Prostate gland (tissue), 2 donors: ENCODE measurements around the gene ATXN7L2.

ENCODE experiments used
- CTCF ChIP-seq, 4 experiments: fragments of 200-600 bp in 2 of 4; fragments of 450-650 bp in 2 of 4; sonication (generic) in 2 of 4; IDR thresholded peaks; 1 replicate in 3 of 4; 2 replicates in 1 of 4; pipeline ENCODE4 v1.5.1; 2016 to 2019; ENCODE audit warnings: antibody characterized with exemption in 4 of 4, mild to moderate bottlenecking in 2 of 4, moderate library complexity in 2 of 4
- POLR2A ChIP-seq: fragments of 450-650 bp; IDR thresholded peaks from one replicate; pipeline ENCODE4 v1.6.1; 2016; ENCODE audit warnings: antibody characterized with exemption, mild to moderate bottlenecking
- POLR2AphosphoS5 ChIP-seq: sonication (generic); formaldehyde crosslinking; IDR thresholded peaks from one replicate; pipeline ENCODE4 v1.6.1; 2017; ENCODE audit warnings: antibody characterized with exemption

- no peak for TF ChIP-seq CTCF (IDR thresholded peaks at IDR 0.05)
- no peak for TF ChIP-seq POLR2AphosphoS5
- no peak for TF ChIP-seq POLR2A
Observed at GRCh38 chr1:109527098-109527811, 43.5 kb downstream of the ATXN7L2 start.
